HG02763 (cell line): ENCODE measurements around the gene NXPE4.

Experiments used
- ATAC-seq: cut with Tn5 transposase; IDR thresholded peaks from one replicate; pipeline ENCODE4 v1.9.1; 2021; ENCODE audit warnings: mild to moderate bottlenecking, moderate library complexity; ENCODE audit not compliant: unreplicated experiment

Gene NXPE4

DNA sequence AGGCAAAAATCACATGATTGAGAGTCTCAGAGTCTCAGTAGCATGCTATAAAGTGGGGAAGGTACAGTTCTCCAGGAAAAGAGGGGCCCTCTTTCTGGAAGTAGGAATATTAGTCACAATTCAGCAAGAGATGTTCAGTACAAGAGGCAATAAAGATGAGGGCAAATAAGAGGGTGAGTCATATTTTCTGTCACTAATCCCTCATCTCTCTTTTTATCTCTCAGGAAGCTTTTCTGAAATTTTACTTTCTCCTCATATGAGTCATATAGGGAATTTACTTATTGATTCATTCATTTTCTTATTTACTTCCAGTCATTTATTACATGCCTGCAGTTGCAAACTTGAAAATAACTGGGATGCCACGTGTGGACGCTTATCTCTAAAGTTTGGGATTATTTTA, 32.5 kb downstream of the NXPE4 start:
- ATAC-seq = no peak

DNA sequence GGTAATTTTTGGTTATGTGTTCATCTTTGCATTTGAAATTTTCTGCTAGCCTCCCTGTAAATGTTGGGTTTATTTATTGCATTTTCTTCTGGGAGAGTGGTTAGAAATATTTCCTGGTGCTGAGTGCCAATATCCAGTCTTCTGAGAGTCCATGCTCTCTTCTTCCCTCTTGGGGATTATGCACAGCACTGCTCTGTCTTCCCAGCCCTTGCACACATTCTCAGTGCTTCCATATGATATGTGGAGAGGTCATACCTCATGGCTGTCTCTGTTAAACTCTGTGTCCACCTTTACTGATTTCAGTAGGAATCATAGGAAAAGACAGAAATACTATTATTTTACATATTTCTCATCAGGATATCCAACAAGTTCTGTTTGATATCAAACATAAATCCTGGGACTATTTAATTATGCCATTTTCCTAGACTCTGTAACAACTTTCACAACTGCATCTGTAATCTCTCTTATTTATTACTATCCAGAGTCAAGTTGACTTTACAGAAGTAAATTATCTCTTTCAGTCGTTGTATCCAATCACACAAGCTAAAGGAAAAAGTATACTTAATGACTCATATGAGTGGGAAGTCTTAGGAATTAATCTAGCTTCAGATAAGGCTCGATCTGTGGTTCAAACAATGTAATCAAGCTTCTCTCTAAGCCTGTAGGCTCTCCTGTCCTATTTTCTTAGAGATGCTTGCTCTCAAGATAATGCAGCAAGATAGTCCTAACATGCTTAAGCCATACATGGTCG, 33.2 kb downstream of the NXPE4 start:
- no peak for ATAC-seq

DNA sequence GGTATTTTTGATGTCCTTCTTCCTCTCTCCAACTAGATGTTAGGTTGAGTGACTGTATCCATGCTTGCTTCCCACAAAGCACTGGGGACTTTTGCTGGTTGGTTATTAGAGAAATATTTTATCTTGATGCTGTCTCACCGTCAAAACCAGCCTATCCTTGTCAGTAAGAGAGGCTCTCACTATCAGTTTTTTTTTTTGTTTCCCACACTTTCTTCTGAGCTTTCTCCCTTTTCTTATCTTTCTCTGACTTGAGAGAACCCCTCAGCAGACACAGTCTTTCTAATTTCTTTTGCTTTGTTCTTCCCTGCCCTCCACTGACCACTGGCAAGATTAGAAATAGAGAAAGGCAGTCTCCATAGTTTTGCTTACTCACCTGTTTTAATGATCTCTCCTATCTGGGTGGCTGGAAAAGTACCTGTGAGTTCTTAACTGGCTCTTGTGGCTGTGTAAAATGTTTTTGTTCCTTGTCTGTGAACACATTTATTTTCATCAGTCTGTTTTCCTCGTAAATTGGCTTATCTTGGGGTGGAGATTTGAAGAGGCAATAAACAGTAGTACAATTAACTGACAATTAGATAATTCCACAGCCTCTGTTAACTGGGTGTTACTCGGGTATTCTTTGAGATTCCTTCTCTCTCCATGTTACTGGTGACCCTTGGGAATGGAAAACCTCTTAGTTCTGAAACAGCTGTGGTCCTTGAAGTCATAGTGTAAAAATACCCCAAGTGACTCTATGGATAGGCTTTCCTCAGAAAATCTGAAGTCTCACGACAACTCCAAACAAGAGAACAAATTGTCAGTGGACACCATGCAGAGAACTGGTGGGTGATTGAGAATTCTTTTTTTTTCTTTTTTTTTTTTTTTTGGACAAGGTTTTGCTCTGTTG, 35.9 kb downstream of the NXPE4 start, which contains the start of gene NXPE1:
TSS of gene NXPE1 (minus strand) at position 457 of the 886 bp plus-strand sequence. CDS start 8,680 bp downstream, outside the sequence.
- no peak for ATAC-seq

DNA sequence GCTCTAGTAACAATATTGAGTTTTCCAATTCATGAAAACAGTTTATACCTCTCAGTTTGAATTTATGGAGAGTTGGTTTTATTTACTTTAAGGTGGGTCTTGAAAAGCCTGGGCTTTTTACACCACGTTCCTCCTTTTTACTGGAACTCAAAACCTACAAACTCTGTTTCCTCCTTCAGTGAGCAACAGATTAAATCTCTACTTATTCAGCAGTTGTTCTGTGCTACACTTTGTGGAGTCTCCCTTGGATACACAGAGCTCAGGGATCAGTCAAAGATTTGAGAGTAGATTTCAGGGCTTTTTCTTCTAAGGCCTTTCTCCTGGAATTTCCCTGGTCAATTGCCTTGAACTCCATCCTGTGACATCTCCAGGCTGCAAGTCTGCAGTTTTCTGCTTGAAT, 39.5 kb downstream of the NXPE4 start:
- ATAC-seq = no peak

DNA sequence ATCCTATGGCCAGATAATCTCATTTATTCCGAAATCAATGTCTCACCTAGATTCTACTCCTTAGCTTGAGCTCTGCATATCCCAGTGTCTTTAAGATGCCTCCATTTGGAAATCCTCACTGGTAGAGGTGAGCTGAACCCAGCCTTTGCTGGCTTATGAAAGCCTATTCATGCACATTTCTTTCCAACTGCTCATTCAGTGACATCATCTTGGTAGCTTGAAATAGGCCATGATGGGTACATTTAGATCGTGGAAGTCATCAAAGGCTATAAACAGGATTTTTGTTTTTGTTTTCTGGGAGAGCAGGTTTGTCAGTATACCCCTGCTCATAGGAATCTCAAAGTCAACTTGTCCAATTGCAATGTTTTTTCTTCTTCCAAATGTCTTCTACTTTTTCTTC, 41.9 kb downstream of the NXPE4 start:
- ATAC-seq = no peak

DNA sequence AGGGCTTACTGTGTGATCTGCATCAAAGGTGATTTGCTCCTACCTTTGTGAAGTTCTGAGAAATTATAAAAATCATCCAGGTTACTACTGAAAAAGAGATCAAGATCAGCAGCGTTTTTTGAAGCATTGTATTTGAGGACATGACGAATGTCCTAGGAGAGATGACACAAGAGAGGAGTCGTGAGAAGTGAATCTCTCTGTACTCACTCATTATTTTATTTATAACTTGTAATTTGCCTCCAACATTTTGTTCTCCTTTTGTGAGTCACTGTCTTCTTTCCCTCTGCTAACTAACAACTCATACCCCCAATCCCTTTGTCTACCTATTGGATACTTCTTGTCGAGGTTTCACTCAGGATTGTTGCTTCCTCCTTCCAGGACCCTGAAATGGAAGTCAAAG, 44.5 kb downstream of the NXPE4 start:
- no peak for ATAC-seq

DNA sequence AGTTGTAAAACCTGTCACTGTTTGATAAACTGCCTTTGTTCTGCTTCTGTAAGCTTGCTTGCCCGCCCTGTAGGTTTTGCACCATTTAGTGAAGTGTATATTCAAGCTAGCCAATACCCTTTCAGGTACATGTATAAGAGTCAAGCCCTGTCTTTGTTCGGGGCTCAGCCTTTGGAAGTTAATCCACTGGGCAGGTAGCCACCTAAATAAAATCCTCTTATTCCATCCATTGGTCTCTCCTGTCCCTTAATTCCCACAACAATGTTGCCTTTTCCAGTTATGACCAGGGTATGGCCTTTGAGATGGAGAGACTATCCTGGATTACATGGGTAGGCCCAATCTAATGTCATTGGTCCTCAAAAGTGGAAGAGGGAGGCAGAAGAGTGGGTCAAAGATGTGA, 69.9 kb downstream of the NXPE4 start:
- ATAC-seq = no peak

DNA sequence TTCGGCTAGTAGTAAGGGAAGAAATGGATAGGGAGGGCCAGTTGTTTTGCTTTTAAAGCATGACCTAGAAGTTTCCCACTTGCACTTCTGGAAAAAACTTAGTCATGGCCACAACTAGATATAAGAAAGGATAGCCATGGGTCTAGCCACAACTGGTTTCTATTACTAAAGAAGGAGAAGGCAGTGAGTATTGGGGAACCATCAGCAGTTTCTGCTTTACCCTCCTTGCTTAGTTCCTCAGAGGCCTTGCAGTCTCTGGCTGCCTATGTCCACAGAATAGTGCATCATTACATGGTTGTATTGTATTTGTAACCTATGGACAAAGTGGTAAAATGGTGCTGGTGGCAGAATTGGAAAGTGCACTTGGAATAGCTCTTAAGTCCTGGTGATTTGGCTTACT, 71.5 kb downstream of the NXPE4 start:
- ATAC-seq = no peak

DNA sequence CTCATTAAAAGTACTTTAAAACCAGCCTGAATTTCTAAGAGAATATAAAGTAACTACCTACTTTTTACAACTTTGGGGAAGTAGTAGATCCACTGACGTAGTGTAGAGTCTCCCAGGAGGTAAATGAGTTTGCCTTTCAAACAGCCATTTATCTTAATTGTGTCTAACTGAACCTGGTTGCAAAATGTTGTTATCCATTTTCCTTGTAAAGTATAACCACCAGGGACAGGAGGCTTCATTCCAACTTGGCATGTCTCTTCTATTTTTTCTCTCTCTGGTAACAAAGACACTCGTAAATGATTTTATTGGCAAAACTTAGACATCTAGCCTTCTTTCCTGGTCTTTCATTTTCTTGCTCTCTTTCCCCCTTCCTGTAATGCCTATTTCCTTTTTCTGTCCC, 72.8 kb downstream of the NXPE4 start:
- no peak for ATAC-seq
